Lower leg skin (tissue), 3 donors: Measurements from ENCODE around the gene PDXK.

Source experiments
- POLR2A ChIP-seq, 2 donors: fragments of 450-650 bp; IDR thresholded peaks; one replicate each; pipeline ENCODE4 v1.6.1; 2016 to 2017; ENCODE audit warnings: antibody characterized with exemption in 2 of 2, mild to moderate bottlenecking in 1 of 2, moderate library complexity in 1 of 2
- TF ChIP-seq, protein P1 (sequence below), 3 donors: fragments of 450-650 bp; IDR thresholded peaks; one replicate each; pipeline ENCODE4 v1.5.1; 2016; ENCODE audit warnings: antibody characterized with exemption in 3 of 3, mild to moderate bottlenecking in 3 of 3, moderate library complexity in 2 of 3

DNA sequence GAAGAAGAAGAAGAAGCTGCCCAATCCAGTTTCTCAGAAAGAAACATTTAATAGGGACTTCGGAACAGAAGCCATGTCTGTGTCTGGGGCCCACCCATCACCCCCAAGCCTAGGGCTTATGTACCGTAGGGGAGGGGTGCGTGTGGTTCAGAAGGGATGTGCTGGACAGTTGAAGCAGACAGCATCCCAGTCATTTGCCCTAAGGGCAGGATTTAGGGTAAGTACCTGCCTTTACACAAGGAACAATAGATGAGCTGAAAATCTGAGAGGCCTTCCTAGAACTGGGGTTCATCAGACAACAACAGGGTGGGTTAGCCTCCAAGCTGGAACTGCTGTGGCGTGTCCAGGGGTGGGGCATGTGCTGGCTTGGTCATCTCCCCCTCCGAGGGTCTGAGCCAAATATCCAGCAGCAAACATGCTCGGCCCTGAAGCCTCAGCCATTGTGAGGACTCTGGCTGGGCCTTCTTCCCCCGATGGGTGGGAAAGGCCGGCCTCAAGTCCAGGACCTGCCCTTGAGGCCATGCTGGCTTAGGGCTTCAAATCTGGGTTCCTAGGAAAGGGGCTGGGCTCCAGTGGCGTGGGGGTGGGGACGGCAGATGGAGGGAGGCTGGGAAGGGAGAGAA, 45.1 kb downstream of the PDXK start:
- TF ChIP-seq, protein P1, sequence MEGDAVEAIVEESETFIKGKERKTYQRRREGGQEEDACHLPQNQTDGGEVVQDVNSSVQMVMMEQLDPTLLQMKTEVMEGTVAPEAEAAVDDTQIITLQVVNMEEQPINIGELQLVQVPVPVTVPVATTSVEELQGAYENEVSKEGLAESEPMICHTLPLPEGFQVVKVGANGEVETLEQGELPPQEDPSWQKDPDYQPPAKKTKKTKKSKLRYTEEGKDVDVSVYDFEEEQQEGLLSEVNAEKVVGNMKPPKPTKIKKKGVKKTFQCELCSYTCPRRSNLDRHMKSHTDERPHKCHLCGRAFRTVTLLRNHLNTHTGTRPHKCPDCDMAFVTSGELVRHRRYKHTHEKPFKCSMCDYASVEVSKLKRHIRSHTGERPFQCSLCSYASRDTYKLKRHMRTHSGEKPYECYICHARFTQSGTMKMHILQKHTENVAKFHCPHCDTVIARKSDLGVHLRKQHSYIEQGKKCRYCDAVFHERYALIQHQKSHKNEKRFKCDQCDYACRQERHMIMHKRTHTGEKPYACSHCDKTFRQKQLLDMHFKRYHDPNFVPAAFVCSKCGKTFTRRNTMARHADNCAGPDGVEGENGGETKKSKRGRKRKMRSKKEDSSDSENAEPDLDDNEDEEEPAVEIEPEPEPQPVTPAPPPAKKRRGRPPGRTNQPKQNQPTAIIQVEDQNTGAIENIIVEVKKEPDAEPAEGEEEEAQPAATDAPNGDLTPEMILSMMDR (IDR thresholded peaks at IDR 0.05): no peak
- no peak for TF ChIP-seq POLR2A (IDR thresholded peaks at IDR 0.05)
